ENCODE data around the gene MICB.
"Not testable (repeated sequence)": the region's sequence is repeated elsewhere in the genome, so short reads cannot be mapped to it uniquely, and the experiment has no call there.

MICB gene

DNA sequence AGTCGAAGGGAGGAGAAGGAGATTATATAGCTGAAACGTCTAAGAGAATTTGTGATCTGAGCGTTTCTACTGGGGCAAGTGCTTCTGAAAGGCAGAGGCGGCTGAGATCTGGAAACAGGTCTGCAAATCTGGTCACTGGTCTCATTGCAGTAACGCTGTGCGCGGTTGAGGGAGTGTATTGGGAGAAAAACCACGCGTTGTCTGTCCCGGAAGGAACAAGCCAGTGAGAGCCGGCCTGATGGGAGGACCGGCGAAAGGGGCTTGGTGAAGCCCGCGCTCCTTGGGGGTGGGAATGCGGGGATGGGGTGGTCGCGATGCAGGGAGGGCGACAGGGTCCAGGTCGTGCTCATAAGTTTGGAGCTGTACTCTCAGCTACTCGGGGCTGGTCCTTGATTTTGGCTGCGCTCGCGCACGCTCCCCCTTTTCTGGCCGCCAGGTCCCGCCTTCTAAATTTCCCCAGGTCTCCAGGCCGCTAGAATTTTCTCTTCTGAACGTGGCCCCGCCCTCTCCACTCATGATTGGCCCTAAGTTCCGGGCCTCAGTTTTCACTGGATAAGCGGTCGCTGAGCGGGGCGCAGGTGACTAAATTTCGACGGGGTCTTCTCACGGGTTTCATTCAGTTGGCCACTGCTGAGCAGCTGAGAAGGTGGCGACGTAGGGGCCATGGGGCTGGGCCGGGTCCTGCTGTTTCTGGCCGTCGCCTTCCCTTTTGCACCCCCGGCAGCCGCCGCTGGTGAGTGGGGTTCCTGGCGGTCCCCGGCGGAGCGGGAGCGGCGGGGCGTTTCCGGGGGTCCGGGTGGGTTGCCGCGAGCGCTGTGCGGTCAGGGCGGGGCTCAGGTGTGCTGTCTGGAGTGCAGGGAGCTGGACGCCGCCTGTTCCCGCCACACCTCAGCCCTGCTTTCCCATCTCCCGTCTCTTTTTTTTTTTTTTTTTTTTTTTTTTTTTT, at the start of gene MICB:
TSS of gene MICB (plus strand) at position 615 of the 946 bp plus-strand sequence. CDS start at position 664, 49 bp downstream.
- peak within 1 kb of the TSS; percentile 13 for H3K4me3 ChIP-seq (ENCODE audit: low read length)
- peaks cover 15% of the 10 kb centered on the region for H3K4me1 ChIP-seq (ENCODE audit: insufficient read depth, low read length)
- peaks cover 2% of the 10 kb centered on the region for H3K9me3 ChIP-seq (ENCODE audit: low read length)
- no peaks in the 10 kb centered on the region for H3K36me3 ChIP-seq (ENCODE audit: insufficient read depth, low read length)
- H3K27me3 ChIP-seq (ENCODE audit: insufficient read depth, low read length) = peaks cover 62% of the 10 kb centered on the region
- H2AFZ ChIP-seq (ENCODE audit: low read depth, low read length) = peak within 1 kb of the TSS; percentile 36

DNA sequence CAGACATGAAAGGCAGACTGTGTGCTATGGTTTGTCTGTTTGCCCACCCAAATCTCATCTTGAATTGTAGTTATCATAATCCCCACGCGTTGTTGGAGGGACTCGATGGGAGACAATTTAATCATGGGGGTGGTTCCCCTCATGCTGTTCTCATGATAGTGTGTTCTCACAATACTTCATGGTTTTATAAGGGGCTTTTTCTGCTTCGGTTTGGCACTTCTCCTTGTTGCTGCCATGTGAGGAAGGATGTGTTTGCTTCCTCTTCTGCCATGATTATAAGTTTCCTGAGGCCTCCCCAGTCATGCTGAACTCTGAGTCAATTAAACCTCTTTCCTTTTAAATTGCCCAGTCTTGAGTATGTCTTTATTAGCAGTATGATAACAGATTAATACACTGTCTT, 47.2 kb upstream of the MICB start:
- Histone ChIP-seq H3K9me3 (ENCODE audit: low read length) (no peaks in the 10 kb centered on the region), H3K27me3 (ENCODE audit: insufficient read depth, low read length) (peaks cover 2% of the 10 kb centered on the region), H3K36me3 (ENCODE audit: insufficient read depth, low read length) (no peaks in the 10 kb centered on the region), H2AFZ (ENCODE audit: low read depth, low read length) (no peak overlapping the region), H3K4me1 (ENCODE audit: insufficient read depth, low read length) (no peaks in the 10 kb centered on the region), H3K4me3 (ENCODE audit: low read length) (no peak overlapping the region)

- H3K4me3 ChIP-seq (ENCODE audit: low read length) = no peak overlapping the region
These were observed 45.1 kb upstream of the MICB start for GRCh38 chr6:31452859-31453258.

DNA sequence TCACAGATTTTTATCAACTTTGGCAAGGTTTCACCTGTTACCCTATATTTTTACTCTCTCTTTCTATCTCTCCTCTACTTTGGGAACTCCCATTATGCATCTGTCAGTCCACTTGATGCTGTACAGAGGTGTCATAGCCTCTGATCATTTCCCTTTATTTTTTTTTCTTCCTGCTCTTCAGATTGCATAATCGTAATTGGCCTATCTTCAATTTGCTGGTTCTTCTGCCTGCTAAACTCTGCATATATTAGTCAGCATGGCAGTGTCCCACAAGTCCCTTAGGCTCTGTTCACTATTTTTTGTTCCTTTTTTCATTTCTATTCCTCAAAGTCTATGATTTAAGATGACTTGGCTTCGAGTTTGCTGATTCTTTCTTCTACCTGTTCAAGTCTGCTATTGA, 44.7 kb upstream of the MICB start:
- H3K27me3 ChIP-seq (ENCODE audit: insufficient read depth, low read length) = peaks cover 2% of the 10 kb centered on the region
- no peaks in the 10 kb centered on the region for H3K36me3 ChIP-seq (ENCODE audit: insufficient read depth, low read length)
- H3K9me3 ChIP-seq (ENCODE audit: low read length) = no peaks in the 10 kb centered on the region

More at GRCh38 chr6:31452859-31453258, 45.1 kb upstream of the MICB start:
- H3K9me3 ChIP-seq (ENCODE audit: low read length) = no peaks in the 10 kb centered on the region
- H3K4me1 ChIP-seq (ENCODE audit: insufficient read depth, low read length) = no peaks in the 10 kb centered on the region
- no peak overlapping the region for H2AFZ ChIP-seq (ENCODE audit: low read depth, low read length)
- no peaks in the 10 kb centered on the region for H3K36me3 ChIP-seq (ENCODE audit: insufficient read depth, low read length)
- H3K27me3 ChIP-seq (ENCODE audit: insufficient read depth, low read length) = peaks cover 2% of the 10 kb centered on the region

DNA sequence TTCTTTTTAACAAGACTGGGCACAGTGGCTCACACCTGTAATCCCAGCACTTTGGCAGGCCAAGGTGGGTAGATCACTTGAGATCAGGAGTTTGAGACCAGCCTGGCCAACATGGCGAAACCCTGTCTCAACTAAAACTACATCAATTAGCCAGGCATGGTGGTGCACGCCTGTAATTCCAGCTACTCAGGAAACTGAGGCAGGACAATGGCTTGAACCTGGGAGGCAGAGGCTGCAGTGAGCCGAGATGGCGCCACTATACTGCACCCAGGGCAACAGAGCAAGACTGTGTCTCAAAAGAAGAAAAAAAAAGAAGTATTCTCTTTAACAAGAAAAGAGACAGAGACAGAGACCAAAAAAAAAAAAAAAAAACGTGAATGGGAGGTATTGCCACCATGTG, 38.1 kb upstream of the MICB start:
- not testable (repeated sequence) for H3K36me3 ChIP-seq (ENCODE audit: insufficient read depth, low read length); H3K4me1 ChIP-seq (ENCODE audit: insufficient read depth, low read length); H3K4me3 ChIP-seq (ENCODE audit: low read length); H3K9me3 ChIP-seq (ENCODE audit: low read length); H2AFZ ChIP-seq (ENCODE audit: low read depth, low read length)
- H3K27me3 ChIP-seq (ENCODE audit: insufficient read depth, low read length) = peaks cover 24% of the 10 kb centered on the region

More for the DNA sequence above, 44.7 kb upstream of the MICB start:
- Histone ChIP-seq H3K4me1 (ENCODE audit: insufficient read depth, low read length) (no peaks in the 10 kb centered on the region), H3K4me3 (ENCODE audit: low read length) (no peak overlapping the region), H2AFZ (ENCODE audit: low read depth, low read length) (no peak overlapping the region)

DNA sequence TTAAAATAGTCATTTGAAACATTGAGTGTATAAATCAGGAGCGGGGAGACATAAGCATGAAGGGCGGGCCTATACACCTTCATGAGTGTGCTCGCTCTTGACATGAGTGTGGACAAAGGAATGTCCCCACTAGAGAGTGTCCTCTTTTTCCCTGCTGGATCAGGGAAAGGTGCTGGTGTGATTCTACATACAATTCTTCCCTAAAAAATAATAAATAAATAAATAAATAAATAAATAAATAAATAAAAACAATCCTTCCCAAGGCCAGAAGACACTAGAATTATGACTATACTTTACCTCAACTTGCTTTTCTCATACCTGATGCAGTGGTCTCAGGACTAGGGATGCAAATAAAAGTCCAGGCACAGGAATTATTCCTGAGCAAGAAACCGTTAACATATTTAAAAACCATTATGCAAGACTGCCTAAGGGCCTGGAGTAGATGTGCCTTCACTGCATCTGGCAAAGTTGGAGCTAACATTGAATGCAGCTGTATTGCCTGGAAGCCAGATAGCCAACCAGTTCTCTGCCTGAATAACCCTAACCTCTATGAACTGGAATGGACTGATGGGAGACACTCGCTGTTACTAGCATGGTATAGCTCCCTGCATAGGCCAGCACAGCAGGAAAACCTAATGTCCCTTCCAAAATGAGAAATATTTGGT, 37.5 kb upstream of the MICB start:
- Histone ChIP-seq H3K4me3 (ENCODE audit: low read length) (no peak overlapping the region), H3K36me3 (ENCODE audit: insufficient read depth, low read length) (no peaks in the 10 kb centered on the region), H3K4me1 (ENCODE audit: insufficient read depth, low read length) (no peaks in the 10 kb centered on the region), H2AFZ (ENCODE audit: low read depth, low read length) (no peak overlapping the region), H3K27me3 (ENCODE audit: insufficient read depth, low read length) (peaks cover 28% of the 10 kb centered on the region), H3K9me3 (ENCODE audit: low read length) (peaks cover 3% of the 10 kb centered on the region)

- Histone ChIP-seq H3K4me3 (ENCODE audit: low read length) (no peak overlapping the region), H3K4me1 (ENCODE audit: insufficient read depth, low read length) (peaks cover 7% of the 10 kb centered on the region), H3K27me3 (ENCODE audit: insufficient read depth, low read length) (peaks cover 28% of the 10 kb centered on the region)
These were observed 35.6 kb upstream of the MICB start for GRCh38 chr6:31462026-31462963.

DNA sequence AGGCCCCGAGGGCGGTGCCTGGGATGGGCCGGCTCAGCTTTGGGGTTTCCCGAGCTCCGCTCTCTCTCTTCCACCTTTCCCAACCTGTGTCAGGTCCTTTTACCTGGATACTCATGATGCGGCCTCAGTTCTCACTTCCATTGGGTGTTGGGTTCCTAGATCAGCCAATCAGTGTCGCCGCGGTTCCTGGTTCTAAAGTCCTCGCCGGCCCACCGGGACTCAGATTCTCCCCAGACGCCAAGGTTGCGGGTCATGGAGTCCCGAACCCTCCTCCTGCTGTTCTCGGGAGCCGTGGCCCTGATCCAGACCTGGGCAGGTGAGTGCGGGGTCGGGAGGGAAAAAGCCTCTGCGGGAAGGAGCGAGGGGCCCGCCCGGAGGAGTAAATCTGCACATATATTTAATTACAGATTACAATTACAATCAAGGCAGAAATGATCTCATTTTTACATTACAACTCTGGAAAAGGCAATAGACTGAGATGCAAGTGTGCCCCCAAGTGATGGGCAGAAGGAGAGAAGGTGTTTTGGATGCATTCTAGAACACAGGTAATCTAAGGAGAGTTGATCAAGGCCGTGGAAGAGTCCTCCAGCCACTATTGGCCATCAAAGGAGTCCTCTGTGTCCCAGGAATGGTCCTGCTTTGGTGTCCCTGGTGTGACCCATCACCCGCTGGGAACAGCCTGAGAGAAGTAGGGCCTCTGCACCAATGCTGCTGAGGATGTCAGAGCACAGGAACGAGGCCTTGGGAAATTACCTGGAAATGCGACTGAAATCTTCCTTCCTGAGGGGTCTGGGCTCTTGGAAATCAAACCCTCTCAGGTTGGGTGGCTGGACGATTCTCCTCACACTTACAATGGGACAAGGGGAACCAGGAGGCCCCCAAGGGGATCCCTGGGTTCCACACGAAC, 34.7 kb upstream of the MICB start:
- H3K36me3 ChIP-seq (ENCODE audit: insufficient read depth, low read length) = no peaks in the 10 kb centered on the region
- H3K9me3 ChIP-seq (ENCODE audit: low read length) = peaks cover 3% of the 10 kb centered on the region
- H3K27me3 ChIP-seq (ENCODE audit: insufficient read depth, low read length) = peaks cover 28% of the 10 kb centered on the region
- H2AFZ ChIP-seq (ENCODE audit: low read depth, low read length) = no peak overlapping the region
- no peak overlapping the region for H3K4me3 ChIP-seq (ENCODE audit: low read length)
- peaks cover 10% of the 10 kb centered on the region for H3K4me1 ChIP-seq (ENCODE audit: insufficient read depth, low read length)

More at GRCh38 chr6:31462026-31462963, 35.6 kb upstream of the MICB start:
- H3K36me3 ChIP-seq (ENCODE audit: insufficient read depth, low read length) = no peaks in the 10 kb centered on the region
- H2AFZ ChIP-seq (ENCODE audit: low read depth, low read length) = no peak overlapping the region
- H3K9me3 ChIP-seq (ENCODE audit: low read length) = peaks cover 3% of the 10 kb centered on the region

DNA sequence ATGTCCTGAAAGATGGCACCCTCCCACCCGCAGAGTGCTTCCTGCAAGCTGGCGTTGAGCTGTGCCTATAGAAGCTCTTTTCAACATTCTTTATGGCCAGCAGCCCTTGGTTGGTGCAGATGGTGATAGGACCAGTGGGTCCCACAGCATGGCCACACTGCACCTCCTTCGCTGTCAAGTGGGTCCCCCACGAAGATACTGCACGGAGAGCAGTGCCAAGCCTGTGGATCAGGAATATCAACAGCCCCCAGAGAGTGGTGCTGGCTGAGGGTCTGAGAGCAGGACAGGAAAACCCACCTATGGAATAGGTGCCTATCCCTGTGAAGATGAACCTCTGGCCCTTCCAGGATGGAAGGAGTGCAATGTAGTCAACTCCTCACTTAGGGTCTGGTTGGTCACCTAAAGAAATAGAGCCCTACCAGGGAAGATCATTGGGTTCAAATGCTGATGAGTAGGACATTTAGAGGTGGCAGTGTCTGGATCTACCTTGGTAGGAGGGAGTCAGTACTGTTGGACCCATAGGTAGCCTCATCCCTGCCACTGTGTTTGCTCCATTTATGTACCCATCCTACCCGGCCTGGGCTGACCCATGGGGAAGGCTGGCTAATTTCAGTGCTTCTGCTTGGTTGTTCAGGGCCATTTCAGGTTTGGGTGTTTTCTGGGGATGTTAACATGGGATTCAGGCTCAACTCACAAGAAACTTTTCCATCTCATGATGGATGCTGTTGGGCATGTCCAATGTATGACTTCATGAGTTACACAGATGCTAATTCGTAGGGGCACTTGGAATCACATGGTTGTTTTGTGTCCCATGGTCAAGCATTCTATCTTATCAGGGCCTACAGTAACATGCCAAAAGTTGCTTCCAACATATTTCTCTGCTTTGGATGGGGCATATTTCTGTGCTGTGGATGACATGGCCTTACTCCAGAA, 33.4 kb upstream of the MICB start:
- Histone ChIP-seq H3K4me3 (ENCODE audit: low read length) (no peak overlapping the region), H3K27me3 (ENCODE audit: insufficient read depth, low read length) (peaks cover 35% of the 10 kb centered on the region), H3K9me3 (ENCODE audit: low read length) (peaks cover 3% of the 10 kb centered on the region), H3K36me3 (ENCODE audit: insufficient read depth, low read length) (no peaks in the 10 kb centered on the region), H3K4me1 (ENCODE audit: insufficient read depth, low read length) (peaks cover 10% of the 10 kb centered on the region), H2AFZ (ENCODE audit: low read depth, low read length) (no peak overlapping the region)

- peaks cover 10% of the 10 kb centered on the region for H3K4me1 ChIP-seq (ENCODE audit: insufficient read depth, low read length)
- peaks cover 40% of the 10 kb centered on the region for H3K27me3 ChIP-seq (ENCODE audit: insufficient read depth, low read length)
- no peak overlapping the region for H2AFZ ChIP-seq (ENCODE audit: low read depth, low read length)
- H3K36me3 ChIP-seq (ENCODE audit: insufficient read depth, low read length) = no peaks in the 10 kb centered on the region
- H3K9me3 ChIP-seq (ENCODE audit: low read length) = peaks cover 3% of the 10 kb centered on the region
- no peak overlapping the region for H3K4me3 ChIP-seq (ENCODE audit: low read length)
These were observed 32.8 kb upstream of the MICB start for GRCh38 chr6:31465185-31465536.

GRCh38 chr6:31465718-31466117, 32.2 kb upstream of the MICB start:
- Histone ChIP-seq H3K27me3 (ENCODE audit: insufficient read depth, low read length) (peaks cover 45% of the 10 kb centered on the region), H3K4me1 (ENCODE audit: insufficient read depth, low read length) (peaks cover 10% of the 10 kb centered on the region), H2AFZ (ENCODE audit: low read depth, low read length) (no peak overlapping the region), H3K4me3 (ENCODE audit: low read length) (no peak overlapping the region), H3K36me3 (ENCODE audit: insufficient read depth, low read length) (no peaks in the 10 kb centered on the region), H3K9me3 (ENCODE audit: low read length) (peaks cover 3% of the 10 kb centered on the region)

Data from neuron (in vitro differentiated cells).